ENCODE data around the gene DDA1. TPM values are rescaled to one million over a fixed set of nuclear protein-coding genes. Genes with fewer than 3 reads are reported as not detected.
A peak's percentile ranks its signal among the peaks of the same experiment; 100 is the strongest.

DDA1 gene
- total and polyA plus RNA-seq, 10 donors, result 10.5 to 42.2 (median 23.5) TPM

GRCh38 chr19:17262557-17262956 is 46.8 kb upstream of the DDA1 start:
- peaks cover 5 to 45% (median 28%) of the 10 kb centered on the region in 6 donors for H3K4me1 ChIP-seq
- H3K4me3 ChIP-seq, result peak overlapping the region in 2 of 8 donors; percentile 6 to 58
- TF ChIP-seq POLR2AphosphoS5 (IDR thresholded peaks at IDR 0.05) (peak in 1 of 3 donors; percentile 16), CTCF (IDR thresholded peaks at IDR 0.05 in 8 of 11, conservative IDR thresholded peaks at IDR 0.05 in 3 of 11) (no peak), POLR2A (IDR thresholded peaks at IDR 0.05) (no peak)
- H3K27me3 ChIP-seq (replicated peaks in 1 of 7), result no peaks in the 10 kb centered on the region
- intact Hi-C loops (cut with DNase I; ENCODE audit: low total_unique reads), result no loop called here
- 66 to 76% (median 74%) methylated on average over 11 to 16 of the region's 16 CpGs for WGBS, 5 donors
- peaks cover 0 to 10% (median 0%) of the 10 kb centered on the region in 6 donors for H3K36me3 ChIP-seq
- H3K27ac ChIP-seq, result peak overlapping the region in 1 of 8 donors; percentile 73
- DNase-seq, result no peak
- peaks cover 0 to 13% (median 4%) of the 10 kb centered on the region in 8 donors for H3K9me3 ChIP-seq

GRCh38 chr19:17263712-17264640 is 45.4 kb upstream of the DDA1 start:
- peaks cover 0 to 12% (median 4%) of the 10 kb centered on the region in 8 donors for H3K9me3 ChIP-seq
- H3K27ac ChIP-seq, result peak overlapping the region; percentile 0 to 77 (median 64)
- H3K4me3 ChIP-seq, result peak overlapping the region in 5 of 8 donors; percentile 14 to 58 (median 16)
- TF ChIP-seq POLR2AphosphoS5 (IDR thresholded peaks at IDR 0.05) (no peak), POLR2A (IDR thresholded peaks at IDR 0.05) (no peak), CTCF (IDR thresholded peaks at IDR 0.05 in 8 of 11, conservative IDR thresholded peaks at IDR 0.05 in 3 of 11) (no peak)
- H3K36me3 ChIP-seq, result peaks cover 0 to 14% (median 2%) of the 10 kb centered on the region in 6 donors
- H3K27me3 ChIP-seq (replicated peaks in 1 of 7), result no peaks in the 10 kb centered on the region
- H3K4me1 ChIP-seq, result peaks cover 13 to 59% (median 41%) of the 10 kb centered on the region in 6 donors
- no peak for DNase-seq
- 75 to 82% (median 79%) methylated on average over 20 to 23 of the region's 23 CpGs for WGBS, 5 donors
- intact Hi-C loops (cut with DNase I; ENCODE audit: low total_unique reads), result no loop called here

GRCh38 chr19:17264641-17264979 is 44.8 kb upstream of the DDA1 start, which contains the start of gene USHBP1:
USHBP1 (minus strand) TSS chr19:17264745; CDS start chr19:17264299, 446 bp downstream.
- TF ChIP-seq POLR2AphosphoS5 (IDR thresholded peaks at IDR 0.05) (peak in 2 of 3 donors; percentile 68 to 84), CTCF (IDR thresholded peaks at IDR 0.05 in 8 of 11, conservative IDR thresholded peaks at IDR 0.05 in 3 of 11) (no peak)
- intact Hi-C loops (cut with DNase I; ENCODE audit: low total_unique reads), result no loop called here
- WGBS, 5 donors, result 21 to 35% (median 25%) methylated on average over 5 of the region's 5 CpGs
- peaks cover 0 to 14% (median 7%) of the 10 kb centered on the region in 6 donors for H3K36me3 ChIP-seq
- no peak for DNase-seq
- no peaks in the 10 kb centered on the region for H3K27me3 ChIP-seq (replicated peaks in 1 of 7)
- H3K4me3 ChIP-seq, result peak within 1 kb of the TSS in 5 of 8 donors; percentile 14 to 58 (median 16)
- H3K27ac ChIP-seq, result peak within 1 kb of the TSS; percentile 0 to 77 (median 64)
- peaks cover 0 to 5% (median 1%) of the 10 kb centered on the region in 8 donors for H3K9me3 ChIP-seq
- peaks cover 13 to 59% (median 42%) of the 10 kb centered on the region in 6 donors for H3K4me1 ChIP-seq

- intact Hi-C loops (cut with DNase I; ENCODE audit: low total_unique reads), result no loop called here
- Histone ChIP-seq H3K4me3 (no peak overlapping the region), H3K9me3 (no peaks in the 10 kb centered on the region)
These were observed 43.3 kb upstream of the DDA1 start for GRCh38 chr19:17266026-17266425.

More at GRCh38 chr19:17266026-17266425, 43.3 kb upstream of the DDA1 start:
- no peak for DNase-seq
- 80 to 96% (median 91%) methylated on average over 7 of the region's 7 CpGs for WGBS, 5 donors
- Histone ChIP-seq H3K36me3 (peaks cover 0 to 25% (median 20%) of the 10 kb centered on the region in 6 donors), H3K27ac (peak overlapping the region in 7 of 8 donors; percentile 61 to 88 (median 83)), H3K27me3 (replicated peaks in 1 of 7) (no peaks in the 10 kb centered on the region), H3K4me1 (peaks cover 13 to 54% (median 37%) of the 10 kb centered on the region in 6 donors)
- TF ChIP-seq CTCF (IDR thresholded peaks at IDR 0.05 in 8 of 11, conservative IDR thresholded peaks at IDR 0.05 in 3 of 11), result no peak
- no peak for TF ChIP-seq POLR2AphosphoS5 (IDR thresholded peaks at IDR 0.05)
- TF ChIP-seq POLR2A (IDR thresholded peaks at IDR 0.05), result no peak
